C4-2B (cell line): ENCODE measurements around the gene CD200R1L.

Experiments used
- ZFX ChIP-seq: fragments of 450-650 bp; IDR thresholded peaks from 2 replicates; pipeline ENCODE4 v1.6.1; 2017
- TF ChIP-seq, protein P1 (sequence below): fragments of 450-650 bp; conservative IDR thresholded peaks from 2 replicates; pipeline ENCODE4 v1.5.1; 2017; ENCODE audit warnings: mild to moderate bottlenecking

DNA sequence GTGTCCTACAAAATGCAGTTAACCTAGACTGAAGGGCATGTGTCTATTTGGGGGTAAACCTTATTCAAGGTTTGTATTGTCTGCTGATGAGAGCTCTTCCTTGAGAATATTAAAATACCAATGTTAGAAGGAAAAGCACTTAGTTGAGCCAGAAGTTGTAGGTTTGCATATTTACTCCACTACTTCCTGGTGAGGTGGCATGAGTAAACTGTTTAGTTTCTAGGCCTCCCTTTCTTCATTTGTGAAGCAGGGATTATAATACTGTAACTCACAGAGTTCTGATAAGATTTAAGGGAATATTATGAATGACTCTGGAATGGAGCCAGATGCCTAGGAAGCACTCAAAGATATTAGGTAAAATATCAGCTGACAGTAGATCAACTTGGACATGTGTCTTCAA is 46.7 kb downstream of the CD200R1L start:
- TF ChIP-seq, protein P1, sequence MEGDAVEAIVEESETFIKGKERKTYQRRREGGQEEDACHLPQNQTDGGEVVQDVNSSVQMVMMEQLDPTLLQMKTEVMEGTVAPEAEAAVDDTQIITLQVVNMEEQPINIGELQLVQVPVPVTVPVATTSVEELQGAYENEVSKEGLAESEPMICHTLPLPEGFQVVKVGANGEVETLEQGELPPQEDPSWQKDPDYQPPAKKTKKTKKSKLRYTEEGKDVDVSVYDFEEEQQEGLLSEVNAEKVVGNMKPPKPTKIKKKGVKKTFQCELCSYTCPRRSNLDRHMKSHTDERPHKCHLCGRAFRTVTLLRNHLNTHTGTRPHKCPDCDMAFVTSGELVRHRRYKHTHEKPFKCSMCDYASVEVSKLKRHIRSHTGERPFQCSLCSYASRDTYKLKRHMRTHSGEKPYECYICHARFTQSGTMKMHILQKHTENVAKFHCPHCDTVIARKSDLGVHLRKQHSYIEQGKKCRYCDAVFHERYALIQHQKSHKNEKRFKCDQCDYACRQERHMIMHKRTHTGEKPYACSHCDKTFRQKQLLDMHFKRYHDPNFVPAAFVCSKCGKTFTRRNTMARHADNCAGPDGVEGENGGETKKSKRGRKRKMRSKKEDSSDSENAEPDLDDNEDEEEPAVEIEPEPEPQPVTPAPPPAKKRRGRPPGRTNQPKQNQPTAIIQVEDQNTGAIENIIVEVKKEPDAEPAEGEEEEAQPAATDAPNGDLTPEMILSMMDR: no peak
- no peak for TF ChIP-seq ZFX
